Kidney (tissue), 14 donors: Measurements from ENCODE around the gene AMMECR1L. TPM values are rescaled to one million over a fixed set of nuclear protein-coding genes. Genes with fewer than 3 reads are reported as not detected.

Experiments used
- DNase-seq, 5 donors: peaks; one replicate each; pipeline ENCODE4 v3.0.0-alpha.2; 2013 to 2020
- FAIRE-seq: peaks from 2 replicates; lab custom pipeline; 2012; peaks lifted over from hg19 to GRCh38; lab: Jason Lieb, UNC
- H3K27ac ChIP-seq, 2 donors: one replicate each; pipeline ENCODE4 v1.7.0; 2013; ENCODE audit warnings: low read depth in 2 of 2, low read length in 2 of 2, inconsistent platforms in 1 of 2
- H3K27me3 ChIP-seq: one replicate; pipeline ENCODE4 v1.7.1; 2013; ENCODE audit warnings: low read length, inconsistent platforms; ENCODE audit not compliant: control insufficient read depth, insufficient read depth
- H3K36me3 ChIP-seq, 3 donors: one replicate each; pipeline versions ENCODE4 v1.7.0 to v1.7.1; 2013; ENCODE audit warnings: low read length in 3 of 3, control low read depth in 1 of 3, inconsistent platforms in 1 of 3; ENCODE audit not compliant: insufficient read depth in 3 of 3, control insufficient read depth in 2 of 3
- H3K4me1 ChIP-seq, 3 donors: one replicate each; pipeline versions ENCODE4 v1.7.0 to v1.7.1; 2013; ENCODE audit warnings: low read length in 3 of 3, inconsistent platforms in 1 of 3, low read depth in 1 of 3; ENCODE audit not compliant: control insufficient read depth in 2 of 3, insufficient read depth in 2 of 3
- H3K4me3 ChIP-seq, 3 donors: one replicate each; pipeline versions ENCODE4 v1.7.0 to v1.8.1; 2013; ENCODE audit warnings: low read length in 3 of 3, control low read depth in 1 of 3, inconsistent platforms in 1 of 3
- H3K9ac ChIP-seq, 3 donors: one replicate each; pipeline versions ENCODE4 v1.7.0 to v1.7.1; 2013; ENCODE audit warnings: low read length in 3 of 3, control low read depth in 1 of 3, inconsistent platforms in 1 of 3
- H3K9me3 ChIP-seq, 3 donors: one replicate each; pipeline versions ENCODE4 v1.7.0 to v1.7.1; 2013; ENCODE audit warnings: low read length in 3 of 3, control low read depth in 1 of 3, inconsistent platforms in 1 of 3; ENCODE audit not compliant: control insufficient read depth in 2 of 3, insufficient read depth in 1 of 3
- CTCF ChIP-seq: IDR thresholded peaks from 3 replicates; pipeline ENCODE4 v1.5.1; 2012; ENCODE audit warnings: mild to moderate bottlenecking, moderate library complexity, borderline replicate concordance; ENCODE audit not compliant: insufficient read depth; ENCODE audit errors: extremely low read depth
- intact Hi-C: fragments of 100-400 bp; cut with DNase I; formaldehyde crosslinking; loops from one replicate; pipeline ENCODE4 v1.11.1; 2022
- polyA plus RNA-seq: library from polyadenylated mRNA; stranded (reverse); fragments of 350-450 nt; fragmentation: Illumina TruSeq; extraction: RNeasy Lipid Tissue Mini Kit (QIAGEN cat#74804); gene quantifications from one replicate; pipeline ENCODE4 v1.2.3, GENCODE V29; 2014; ENCODE audit warnings: low read depth, low replicate concordance; ENCODE audit not compliant: insufficient read depth
- total RNA-seq: library from RNA; stranded (reverse); fragmentation: NEBNext Ultra II Directional; extraction: Animal tissue kit (Norgen Biotek cat#: 25700); gene quantifications from one replicate; pipeline ENCODE4 v1.2.1, GENCODE V29; 2021
- donor health status: control.
- donor health status: control.
- donor health status: control.
- donor health status: control.
- donor health status: control.
- donor health status: DM: yes; HTN: yes; CAD: no.
- donor health status: Normal renal cell carcinoma (clear cell type).

AMMECR1L gene
- total and polyA plus RNA-seq, 2 donors from 2014 or later: 6.3 to 16.4 TPM

GRCh38 chr2:127852388-127852787 is 33.4 kb downstream of the AMMECR1L start:
- FAIRE-seq (no peak), DNase-seq (no peak)
- intact Hi-C loops: no loop called here
- Histone ChIP-seq H3K9me3 (no peaks in the 10 kb centered on the region), H3K27me3 (no peaks in the 10 kb centered on the region), H3K4me3 (no peak overlapping the region), H3K9ac (no peak overlapping the region), H3K27ac (no peak overlapping the region), H3K4me1 (peaks cover 0 to 2% (median 0%) of the 10 kb centered on the region in 3 donors), H3K36me3 (peaks cover 4 to 21% (median 13%) of the 10 kb centered on the region in 3 donors)
- no peak for TF ChIP-seq CTCF

GRCh38 chr2:127847931-127848330 is 37.8 kb downstream of the AMMECR1L start:
- Histone ChIP-seq H3K9ac (no peak overlapping the region), H3K27ac (no peak overlapping the region), H3K4me3 (no peak overlapping the region), H3K9me3 (no peaks in the 10 kb centered on the region), H3K36me3 (peaks cover 4 to 31% (median 17%) of the 10 kb centered on the region in 3 donors), H3K4me1 (no peaks in the 10 kb centered on the region), H3K27me3 (no peaks in the 10 kb centered on the region)
- FAIRE-seq: no peak
- no peak for DNase-seq
- intact Hi-C loops: no loop called here
- TF ChIP-seq CTCF: no peak

- TF ChIP-seq CTCF: no peak
- Histone ChIP-seq H3K4me3 (no peak overlapping the region), H3K9me3 (no peaks in the 10 kb centered on the region), H3K36me3 (peaks cover 2 to 25% (median 13%) of the 10 kb centered on the region in 3 donors), H3K9ac (no peak overlapping the region), H3K4me1 (no peaks in the 10 kb centered on the region), H3K27me3 (no peaks in the 10 kb centered on the region), H3K27ac (no peak overlapping the region)
- intact Hi-C loops: no loop called here
- FAIRE-seq: no peak
- no peak for DNase-seq
Measured at GRCh38 chr2:127844973-127845372, 40.8 kb downstream of the AMMECR1L start.

- Histone ChIP-seq H3K9me3 (no peaks in the 10 kb centered on the region), H3K4me1 (no peaks in the 10 kb centered on the region), H3K27ac (no peak overlapping the region), H3K9ac (no peak overlapping the region), H3K27me3 (no peaks in the 10 kb centered on the region), H3K4me3 (no peak overlapping the region), H3K36me3 (peaks cover 0 to 15% (median 11%) of the 10 kb centered on the region in 3 donors)
- FAIRE-seq: no peak
- DNase-seq: no peak
- intact Hi-C loops: no loop called here
- TF ChIP-seq CTCF: no peak
Measured at GRCh38 chr2:127843677-127844076, 42.1 kb downstream of the AMMECR1L start.
